HL-60/S4 (cell line): ENCODE measurements around the gene MYADML2.
"Not testable (repeated sequence)": the region's sequence is repeated elsewhere in the genome, so short reads cannot be mapped to it uniquely, and the experiment has no call there.

Source experiments
- in situ Hi-C: fragments of 300-500 bp; cut with MboI; formaldehyde crosslinking; loops from 2 replicates; pipeline ENCODE4 v1.14.3; 2022; ENCODE audit warnings: low sequenced_read_pairs

Gene MYADML2

GRCh38 chr17:81947189-81947588, at the start of gene MYADML2:
Gene MYADML2 (minus strand): TSS chr17:81947233. CDS start chr17:81941741, 5,492 bp downstream.
- in situ Hi-C loops = no loop called here

GRCh38 chr17:81996232-81996756, 49.3 kb upstream of the MYADML2 start:
- in situ Hi-C loops = no loop called here

GRCh38 chr17:81995463-81996231, 48.6 kb upstream of the MYADML2 start:
- in situ Hi-C loops = no loop called here

- in situ Hi-C loops = no loop called here
Measured at GRCh38 chr17:81994593-81995462, 47.8 kb upstream of the MYADML2 start.

- in situ Hi-C loops = no loop called here
Measured at GRCh38 chr17:81993729-81994592, 46.9 kb upstream of the MYADML2 start.

- in situ Hi-C loops = no loop called here
Measured at GRCh38 chr17:81992306-81993102, 45.5 kb upstream of the MYADML2 start.

GRCh38 chr17:81991684-81992305, 44.8 kb upstream of the MYADML2 start:
- in situ Hi-C loops = no loop called here

- in situ Hi-C loops = no loop called here
Measured at GRCh38 chr17:81990836-81991683, 44.0 kb upstream of the MYADML2 start.

GRCh38 chr17:81987161-81987770, 40.2 kb upstream of the MYADML2 start:
- in situ Hi-C loops = no loop called here

- in situ Hi-C loops = no loop called here
Measured at GRCh38 chr17:81986606-81987005, 39.6 kb upstream of the MYADML2 start.

GRCh38 chr17:81984773-81985410, 37.9 kb upstream of the MYADML2 start:
- in situ Hi-C loops = no loop called here

- in situ Hi-C loops = no loop called here
Measured at GRCh38 chr17:81983639-81984373, 36.8 kb upstream of the MYADML2 start.

GRCh38 chr17:81983011-81983638, 36.1 kb upstream of the MYADML2 start:
- in situ Hi-C loops = no loop called here

- in situ Hi-C loops = not testable (repeated sequence)
Measured at GRCh38 chr17:81981511-81981910, 34.5 kb upstream of the MYADML2 start.

GRCh38 chr17:81980707-81981343, 33.8 kb upstream of the MYADML2 start:
- in situ Hi-C loops = no loop called here

- in situ Hi-C loops = no loop called here
Measured at GRCh38 chr17:81980122-81980521, 33.1 kb upstream of the MYADML2 start.
